ENCODE data around the gene PIM2.
A peak's percentile ranks its signal among the peaks of the same experiment; 100 is the strongest.

The PIM2 gene

DNA sequence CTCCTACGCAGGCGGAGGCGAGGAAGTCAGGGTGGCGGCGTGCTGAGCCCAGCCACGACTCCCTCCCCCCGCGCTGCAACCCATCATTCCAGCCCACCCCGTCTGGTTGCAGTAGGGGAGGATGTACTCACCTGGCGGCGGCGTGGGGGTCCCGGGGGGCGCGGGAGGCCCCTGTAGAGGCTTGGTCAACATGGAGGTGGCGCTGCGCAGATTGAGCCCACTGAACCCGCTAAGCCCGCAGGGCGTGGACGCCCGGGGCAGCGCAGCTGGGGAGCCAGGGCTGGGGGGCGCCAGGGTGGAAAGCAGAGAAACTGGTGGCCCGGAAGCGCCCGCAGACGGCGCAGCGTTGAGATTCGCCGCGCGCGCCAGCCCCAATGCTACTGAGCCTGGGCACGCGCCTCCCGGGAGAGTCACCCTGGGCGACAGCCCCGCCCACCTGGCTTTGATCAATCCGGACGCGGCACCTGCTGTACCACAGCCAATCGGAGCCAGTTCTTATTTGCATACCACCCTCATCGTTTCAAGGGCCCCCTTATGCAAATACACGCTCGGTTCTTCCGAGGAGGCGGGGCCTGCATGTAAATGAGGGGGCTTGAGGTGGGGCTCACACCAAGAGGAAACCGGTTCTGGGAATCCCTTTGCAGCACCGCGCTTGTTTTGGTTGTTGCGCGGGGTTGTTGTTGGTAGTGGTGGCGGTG is at the start of gene PIM2:
Gene PIM2 (minus strand): TSS at position 382 of the 698 bp plus-strand sequence. CDS start 190 bp downstream, at position 192.
- H3K4me1 ChIP-seq, result peaks cover 33% of the 10 kb centered on the region
- H3K4me2 ChIP-seq, result peak within 1 kb of the TSS; percentile 89
- peak within 1 kb of the TSS; percentile 79 for H3K4me3 ChIP-seq
- H4K20me1 ChIP-seq, result peaks cover 60% of the 10 kb centered on the region
- H3K27me3 ChIP-seq, result peaks cover 48% of the 10 kb centered on the region
- TF ChIP-seq Cebpa-rat (IDR thresholded peaks at IDR 0.05), result no peak
- peaks cover 40% of the 10 kb centered on the region for H3K36me3 ChIP-seq
- H3K9me3 ChIP-seq, result no peaks in the 10 kb centered on the region; the same call in 1 of the 2 replicates
- H3K27ac ChIP-seq, result peak within 1 kb of the TSS; percentile 85
- peak within 1 kb of the TSS; percentile 81 for H3K9ac ChIP-seq

DNA sequence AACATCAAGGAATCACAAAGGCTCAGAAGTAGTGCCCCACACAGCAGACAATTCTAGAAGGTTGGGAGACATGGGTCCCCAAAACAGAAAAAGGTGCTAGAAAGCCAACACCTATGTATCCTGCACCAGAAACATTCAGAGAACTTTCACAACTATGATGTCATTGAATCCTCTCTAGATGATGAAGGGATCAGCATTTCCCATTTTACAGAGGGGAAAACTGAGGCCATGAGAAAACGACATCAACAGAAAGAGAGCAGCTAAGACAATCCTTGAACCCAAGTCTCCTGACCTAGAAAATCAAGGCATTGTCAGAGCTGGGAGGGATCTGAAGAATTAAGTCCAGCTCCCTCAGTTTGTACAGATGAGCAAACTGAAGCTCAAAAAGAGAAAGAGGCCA is 49.6 kb upstream of the PIM2 start:
- no peak overlapping the region for H3K27ac ChIP-seq
- no peak overlapping the region for H3K4me2 ChIP-seq
- H3K27me3 ChIP-seq, result peaks cover 54% of the 10 kb centered on the region
- H3K9ac ChIP-seq, result no peak overlapping the region
- H3K4me3 ChIP-seq, result no peak overlapping the region
- TF ChIP-seq Cebpa-rat (IDR thresholded peaks at IDR 0.05), result no peak
- no peaks in the 10 kb centered on the region for H3K9me3 ChIP-seq
- peaks cover 15% of the 10 kb centered on the region; the same call in 1 of the 2 replicates for H4K20me1 ChIP-seq
- peaks cover 23% of the 10 kb centered on the region for H3K4me1 ChIP-seq
- H3K36me3 ChIP-seq, result peaks cover 5% of the 10 kb centered on the region; the same call in 1 of the 2 replicates

DNA sequence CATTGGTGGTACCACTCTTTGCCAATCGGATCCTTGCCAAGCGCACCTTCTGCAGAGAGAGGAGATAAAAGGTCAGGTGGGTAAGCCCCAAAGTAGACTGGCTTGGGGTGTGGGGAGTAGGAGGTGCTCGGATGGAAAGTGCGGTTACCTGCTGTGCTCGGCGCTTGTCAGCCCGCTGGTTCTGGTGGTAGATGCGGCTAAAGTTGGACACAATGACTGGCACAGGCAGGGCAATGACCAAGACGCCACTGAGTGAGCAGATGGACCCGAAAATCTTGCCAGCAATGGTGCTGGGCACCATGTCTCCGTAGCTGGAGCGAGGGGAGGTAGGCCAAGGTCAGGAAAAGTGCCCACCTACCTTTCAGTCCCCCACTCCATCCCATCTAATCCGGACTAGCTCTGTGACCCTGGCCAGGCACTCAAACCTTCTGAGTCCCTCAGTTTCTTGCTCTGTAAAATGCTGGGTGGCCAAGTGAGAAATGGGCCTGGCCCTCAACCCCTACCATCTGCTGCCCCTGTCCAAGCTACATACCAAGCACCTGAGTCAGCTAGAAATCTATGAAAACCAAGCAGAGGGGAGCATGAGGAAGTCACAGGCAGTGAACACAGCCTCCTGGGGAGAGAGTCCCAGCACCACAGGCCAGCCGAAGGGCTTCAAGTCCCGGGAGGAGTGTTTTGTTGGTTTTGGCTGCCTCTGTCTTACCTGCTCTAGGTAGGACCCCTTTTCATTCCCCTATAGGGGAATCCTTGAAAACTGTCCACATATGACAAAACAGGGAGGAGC is 48.2 kb upstream of the PIM2 start:
- peaks cover 7% of the 10 kb centered on the region; the same call in 1 of the 2 replicates for H4K20me1 ChIP-seq
- no peak overlapping the region for H3K9ac ChIP-seq
- peaks cover 61% of the 10 kb centered on the region for H3K27me3 ChIP-seq
- no peak overlapping the region for H3K4me2 ChIP-seq
- H3K9me3 ChIP-seq, result no peaks in the 10 kb centered on the region
- no peak overlapping the region for H3K4me3 ChIP-seq
- peaks cover 5% of the 10 kb centered on the region; the same call in 1 of the 2 replicates for H3K36me3 ChIP-seq
- no peak for TF ChIP-seq Cebpa-rat (IDR thresholded peaks at IDR 0.05)
- peaks cover 21% of the 10 kb centered on the region for H3K4me1 ChIP-seq
- no peak overlapping the region for H3K27ac ChIP-seq

DNA sequence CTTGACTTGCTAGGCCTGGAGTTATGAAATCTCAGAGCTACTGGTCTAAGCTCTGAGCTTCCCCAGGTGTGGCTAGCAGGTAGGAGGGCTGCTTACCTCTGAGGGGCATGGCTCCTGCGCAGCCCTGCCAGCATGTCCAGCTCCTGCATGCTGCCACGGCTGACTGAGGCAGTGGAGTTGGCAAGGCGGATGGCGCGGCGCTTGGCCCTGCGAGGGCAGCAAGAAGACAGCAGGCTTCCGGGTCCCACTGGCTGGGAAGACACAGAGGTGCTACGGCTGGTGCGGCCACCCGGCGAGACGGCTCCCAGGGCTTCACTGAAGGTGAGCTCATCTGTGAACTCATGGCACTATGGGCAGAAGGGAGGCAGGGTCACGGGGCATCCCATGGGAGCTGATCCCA is 47.1 kb upstream of the PIM2 start:
- Histone ChIP-seq H3K9me3 (no peaks in the 10 kb centered on the region), H3K36me3 (peaks cover 5% of the 10 kb centered on the region; the same call in 1 of the 2 replicates), H3K4me1 (peaks cover 11% of the 10 kb centered on the region), H3K4me2 (no peak overlapping the region), H3K27me3 (peaks cover 70% of the 10 kb centered on the region), H4K20me1 (peaks cover 7% of the 10 kb centered on the region; the same call in 1 of the 2 replicates), H3K9ac (no peak overlapping the region), H3K4me3 (no peak overlapping the region), H3K27ac (no peak overlapping the region)
- no peak for TF ChIP-seq Cebpa-rat (IDR thresholded peaks at IDR 0.05)

DNA sequence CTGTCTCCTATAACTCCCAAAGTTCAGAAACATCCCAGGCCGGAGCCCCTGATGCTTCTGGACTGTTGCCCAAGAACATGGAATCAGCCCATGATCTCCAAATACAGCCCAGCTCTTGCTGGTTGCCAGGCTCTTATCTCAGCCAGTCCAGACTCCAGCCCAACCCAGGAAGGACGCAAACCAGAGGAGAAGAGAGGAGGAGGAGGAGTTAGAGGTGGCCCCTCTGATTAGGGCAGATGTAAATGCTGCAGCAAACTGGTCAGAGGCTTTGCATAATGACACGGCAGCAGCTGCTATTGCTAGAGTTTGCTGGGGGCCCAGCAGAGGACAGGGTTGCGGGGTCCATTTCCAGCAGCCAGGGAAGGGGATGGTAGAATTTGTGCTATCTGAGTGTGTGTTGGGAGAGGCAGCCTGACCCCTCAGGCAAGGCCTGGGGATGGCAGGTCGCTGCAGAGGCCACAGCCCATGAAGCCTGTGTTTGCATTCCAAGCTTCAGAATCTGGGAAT is 42.8 kb upstream of the PIM2 start:
- Histone ChIP-seq H3K4me3 (no peak overlapping the region), H3K27ac (no peak overlapping the region), H3K4me1 (peaks cover 16% of the 10 kb centered on the region), H3K27me3 (peaks cover 50% of the 10 kb centered on the region), H3K36me3 (peaks cover 5% of the 10 kb centered on the region; the same call in 1 of the 2 replicates), H3K4me2 (no peak overlapping the region), H3K9me3 (peaks cover 8% of the 10 kb centered on the region; the same call in 1 of the 2 replicates), H3K9ac (no peak overlapping the region), H4K20me1 (peaks cover 11% of the 10 kb centered on the region)
- TF ChIP-seq Cebpa-rat (IDR thresholded peaks at IDR 0.05), result no peak

DNA sequence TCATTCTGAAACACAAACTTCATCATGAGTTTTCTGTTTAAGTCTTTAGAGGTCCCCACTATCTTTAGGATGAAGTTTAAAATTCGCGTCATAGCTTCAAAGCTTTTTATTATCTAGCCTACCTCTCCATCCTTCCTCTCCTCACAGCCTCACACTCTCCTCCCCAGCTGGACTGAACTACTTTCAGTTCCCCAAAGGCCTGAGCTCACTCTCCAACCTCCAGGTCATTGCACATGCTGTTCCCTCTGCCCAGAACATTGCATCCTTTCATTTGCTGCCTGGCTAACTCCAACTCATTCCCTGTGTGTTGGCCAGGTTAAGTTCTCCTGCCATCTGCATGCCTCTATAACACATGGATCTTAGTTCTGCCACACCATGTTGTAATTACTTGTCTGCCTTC is 41.5 kb upstream of the PIM2 start:
- Histone ChIP-seq H3K9ac (no peak overlapping the region), H3K36me3 (peaks cover 7% of the 10 kb centered on the region), H4K20me1 (peaks cover 20% of the 10 kb centered on the region), H3K4me3 (no peak overlapping the region), H3K27ac (no peak overlapping the region), H3K4me2 (no peak overlapping the region), H3K4me1 (peaks cover 29% of the 10 kb centered on the region), H3K27me3 (peaks cover 36% of the 10 kb centered on the region), H3K9me3 (peaks cover 8% of the 10 kb centered on the region; the same call in 1 of the 2 replicates)
- TF ChIP-seq Cebpa-rat (IDR thresholded peaks at IDR 0.05), result no peak

DNA sequence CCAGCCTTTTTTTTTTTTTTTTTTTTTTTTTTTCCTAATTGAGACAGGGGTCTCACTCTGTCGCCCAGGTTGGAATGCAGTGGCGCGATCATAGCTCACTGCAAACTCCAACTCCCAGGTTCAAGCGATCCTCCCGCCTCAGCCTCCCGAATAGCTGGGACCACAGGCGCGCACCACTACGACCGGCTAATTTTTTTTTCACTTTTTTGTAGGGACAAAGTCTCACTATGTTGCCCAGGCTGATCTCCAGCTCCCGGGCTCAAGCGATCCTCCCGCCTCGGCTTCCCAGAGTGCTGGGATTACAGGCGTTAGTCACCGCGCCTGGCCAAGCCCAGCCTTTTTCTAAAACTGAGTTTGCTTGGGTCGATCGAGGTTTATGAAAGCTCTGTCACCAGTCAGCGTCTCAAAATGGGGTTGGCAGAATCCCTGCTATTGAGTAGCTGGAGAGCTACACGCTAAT is 39.8 kb upstream of the PIM2 start:
- no peak for TF ChIP-seq Cebpa-rat (IDR thresholded peaks at IDR 0.05)
- Histone ChIP-seq H3K4me3 (peak overlapping the region; percentile 83), H3K4me2 (peak overlapping the region; percentile 72), H4K20me1 (peaks cover 36% of the 10 kb centered on the region), H3K27me3 (peaks cover 44% of the 10 kb centered on the region), H3K36me3 (peaks cover 19% of the 10 kb centered on the region), H3K27ac (peak overlapping the region; percentile 74), H3K4me1 (peaks cover 43% of the 10 kb centered on the region), H3K9me3 (peaks cover 8% of the 10 kb centered on the region; the same call in 1 of the 2 replicates), H3K9ac (peak overlapping the region; percentile 80)

DNA sequence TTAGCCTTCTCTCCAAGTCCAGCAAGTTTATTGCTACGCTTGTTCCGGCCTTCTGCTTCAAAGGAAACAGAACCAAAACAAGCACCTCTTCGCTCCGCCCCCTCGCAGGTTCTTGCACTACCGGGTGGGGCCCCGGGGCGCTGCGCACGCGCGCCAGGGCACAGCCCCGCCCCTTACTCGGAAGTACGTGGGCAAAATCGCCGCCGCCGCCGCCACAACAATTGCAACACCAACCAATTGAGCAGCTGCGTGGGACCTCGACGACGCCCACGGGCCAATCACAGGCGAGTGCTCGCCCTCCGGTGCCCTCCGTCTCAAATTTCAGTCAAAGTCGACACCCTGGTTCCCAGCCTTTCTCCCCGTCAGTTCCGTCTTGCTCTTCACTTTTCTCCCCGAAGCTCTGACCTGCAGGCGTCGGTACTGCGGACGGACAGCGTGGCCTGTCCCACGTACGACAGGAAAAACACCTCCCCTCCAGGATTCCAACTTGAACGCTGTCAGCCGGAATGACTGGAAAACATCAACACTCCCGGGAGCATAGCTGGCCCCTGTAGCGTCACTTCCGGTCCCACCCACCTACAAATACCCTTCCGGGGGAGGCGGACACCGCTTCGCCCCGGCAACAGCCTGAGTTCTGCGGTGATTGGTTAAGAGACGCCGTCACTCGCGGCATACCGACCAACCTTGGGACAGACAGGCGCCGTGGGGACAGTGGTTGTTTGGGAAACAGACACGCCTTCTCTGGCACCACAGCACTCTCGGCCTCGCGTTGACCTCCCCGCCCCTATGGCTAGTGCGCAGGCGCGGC is 39.2 kb upstream of the PIM2 start:
- peaks cover 43% of the 10 kb centered on the region for H3K4me1 ChIP-seq
- H3K36me3 ChIP-seq, result peaks cover 21% of the 10 kb centered on the region
- peaks cover 8% of the 10 kb centered on the region; the same call in 1 of the 2 replicates for H3K9me3 ChIP-seq
- H4K20me1 ChIP-seq, result peaks cover 42% of the 10 kb centered on the region
- TF ChIP-seq Cebpa-rat (IDR thresholded peaks at IDR 0.05), result peak; percentile 37; the same call in 1 of the 2 replicates
- H3K27ac ChIP-seq, result peak overlapping the region; percentile 89
- H3K4me2 ChIP-seq, result peak overlapping the region; percentile 72; the same call in 1 of the 2 replicates
- peak overlapping the region; percentile 83 for H3K4me3 ChIP-seq
- H3K27me3 ChIP-seq, result peaks cover 51% of the 10 kb centered on the region
- H3K9ac ChIP-seq, result peak overlapping the region; percentile 86

DNA sequence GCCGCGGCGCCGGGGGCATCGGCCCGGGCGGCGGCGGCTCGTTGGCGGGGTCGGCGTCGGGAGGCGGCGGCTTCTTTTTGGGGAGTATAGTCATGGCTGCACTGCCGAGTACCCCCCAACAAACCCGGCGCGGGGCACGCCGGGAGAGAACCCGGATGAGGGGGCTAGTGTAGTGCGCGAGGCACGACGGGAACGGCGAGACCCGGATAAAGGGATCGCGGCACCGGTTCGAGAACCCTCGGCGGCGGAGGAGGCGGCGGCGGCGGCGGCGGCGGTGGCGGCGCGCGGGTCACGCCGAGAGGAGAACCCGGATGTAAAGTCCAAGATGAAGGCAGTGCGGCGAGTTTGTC is 38.6 kb upstream of the PIM2 start, which contains the start of gene OTUD5:
Gene OTUD5 (minus strand): TSS at position 131 of the 350 bp plus-strand sequence. CDS start 37 bp downstream, at position 94.
- Histone ChIP-seq H3K27ac (peak within 1 kb of the TSS; percentile 89), H3K27me3 (peaks cover 53% of the 10 kb centered on the region), H3K36me3 (peaks cover 24% of the 10 kb centered on the region), H4K20me1 (peaks cover 48% of the 10 kb centered on the region), H3K4me1 (peaks cover 48% of the 10 kb centered on the region), H3K4me3 (peak within 1 kb of the TSS; percentile 83), H3K9ac (peak within 1 kb of the TSS; percentile 86), H3K4me2 (peak within 1 kb of the TSS; percentile 83), H3K9me3 (peaks cover 8% of the 10 kb centered on the region; the same call in 1 of the 2 replicates)
- no peak for TF ChIP-seq Cebpa-rat (IDR thresholded peaks at IDR 0.05)

Measured in BLaER1 (cell line).